GM12878 (cell line): ENCODE measurements around the gene SLC27A5. TPM values are rescaled to one million over a fixed set of nuclear protein-coding genes. Genes with fewer than 3 reads are reported as not detected.

Experiments
- ATAC-seq: fragments of 200-7000 bp; cut with Tn5 transposase; 3 replicates; pipeline ENCODE4 v1.9.1; 2020; ENCODE audit warnings: mild to moderate bottlenecking, moderate library complexity
- BruUV-seq: library from RNA; stranded (reverse); fragments of 400-500 nt; replicated peaks from 2 replicates; lab custom pipeline; 2021; lab: Mats Ljungman, UMichigan
- CTCF ChIA-PET: fragments of 300-600 bp; sonication (Branson Sonifier 250); formaldehyde crosslinking; extraction: SDS; loops from one replicate; lab custom pipeline; 2021; ENCODE audit warnings: inconsistent platforms; lab: Yijun Ruan, JAX
- POLR2A ChIA-PET: fragments of 350-600 bp; formaldehyde crosslinking; extraction: SDS; loops from one replicate; lab custom pipeline; 2021; ENCODE audit warnings: inconsistent platforms; lab: Charles Lee
- RAD21 ChIA-PET: fragments of 300-600 bp; sonication (Branson Sonifier 250); formaldehyde crosslinking; loops from one replicate; lab custom pipeline; 2023; ENCODE audit warnings: antibody characterized with exemption; ENCODE audit not compliant: unreplicated experiment; lab: Charles Lee
- SMC1A ChIA-PET: fragments of 300-600 bp; sonication (Branson Sonifier 250); formaldehyde crosslinking; loops from one replicate; lab custom pipeline; 2023; ENCODE audit not compliant: unreplicated experiment, uncharacterized antibody; lab: Charles Lee
- DNase-seq: peaks from one replicate; pipeline ENCODE4 v3.0.0-alpha.2; 2011; ENCODE audit warnings: low read depth, low spot score
- FAIRE-seq: peaks from 3 replicates; lab custom pipeline; 2011; peaks lifted over from hg19 to GRCh38; lab: Jason Lieb, UNC
- H2AFZ ChIP-seq: 2 replicates; pipeline ENCODE4 v1.6.0; 2011; ENCODE audit warnings: low read depth, low read length, control low read depth; ENCODE audit not compliant: control insufficient read depth
- H3K27ac ChIP-seq: 2 replicates; pipeline ENCODE4 v1.5.1; 2011; ENCODE audit warnings: control low read depth; ENCODE audit not compliant: control insufficient read depth, insufficient read depth
- H3K27me3 ChIP-seq, 2 experiments: replicated peaks in 1 of 2; 2 replicates each; pipeline versions ENCODE4 v1.6.0 to v1.6.1; 2011; ENCODE audit warnings: low read length in 1 of 2; ENCODE audit not compliant: control insufficient read depth in 2 of 2, insufficient read depth in 2 of 2
- H3K36me3 ChIP-seq, 2 experiments: 2 replicates each; pipeline ENCODE4 v1.5.1; 2011; ENCODE audit warnings: low read length in 1 of 2; ENCODE audit not compliant: control insufficient read depth in 2 of 2, insufficient read depth in 2 of 2
- H3K4me1 ChIP-seq: 2 replicates; pipeline ENCODE4 v1.6.1; 2011; ENCODE audit warnings: mild to moderate bottlenecking, low read length, moderate library complexity, mixed read lengths; ENCODE audit not compliant: control insufficient read depth, insufficient read depth
- H3K4me2 ChIP-seq: 2 replicates; pipeline ENCODE4 v1.6.0; 2011; ENCODE audit warnings: control low read depth; ENCODE audit not compliant: control insufficient read depth, insufficient read depth
- H3K4me3 ChIP-seq: fragments of 200-600 bp; sonication (generic); 2 replicates; pipeline ENCODE4 v1.5.1; 2016
- H3K79me2 ChIP-seq: 2 replicates; pipeline ENCODE4 v1.6.0; 2011; ENCODE audit warnings: low read length; ENCODE audit not compliant: control insufficient read depth, insufficient read depth
- H3K9ac ChIP-seq: 2 replicates; pipeline ENCODE4 v1.8.0; 2011; ENCODE audit warnings: low read length, control low read depth, mixed read lengths; ENCODE audit not compliant: control insufficient read depth, insufficient read depth
- H3K9me3 ChIP-seq: replicated peaks from 3 replicates; pipeline ENCODE4 v1.5.1; 2011; ENCODE audit warnings: mild to moderate bottlenecking, low read length; ENCODE audit not compliant: control insufficient read depth, insufficient read depth
- H4K20me1 ChIP-seq: 2 replicates; pipeline ENCODE4 v1.6.0; 2011; ENCODE audit not compliant: control insufficient read depth, insufficient read depth
- CBFB ChIP-seq: IDR thresholded peaks from 2 replicates; pipeline ENCODE4 v1.6.1; 2016; ENCODE audit warnings: antibody characterized with exemption, low read depth
- FOS ChIP-seq: IDR thresholded peaks from 3 replicates; pipeline ENCODE4 v1.6.1; 2011; ENCODE audit warnings: borderline replicate concordance; ENCODE audit not compliant: insufficient read length; ENCODE audit errors: extremely low read depth
- FOXK2 ChIP-seq: fragments of 450-650 bp; IDR thresholded peaks from 2 replicates; pipeline ENCODE4 v1.6.1; 2017; ENCODE audit warnings: mild to moderate bottlenecking, moderate library complexity
- HDAC6 ChIP-seq: fragments of 200-600 bp; sonication (generic); IDR thresholded peaks from one replicate; pipeline ENCODE4 v1.8.0; 2017; ENCODE audit warnings: antibody characterized with exemption; ENCODE audit not compliant: unreplicated experiment
- NR2F1 ChIP-seq: fragments of 450-650 bp; conservative IDR thresholded peaks from 2 replicates; pipeline ENCODE4 v1.6.1; 2017; ENCODE audit warnings: mild to moderate bottlenecking
- PML ChIP-seq: IDR thresholded peaks from 2 replicates; pipeline ENCODE4 v1.6.1; 2012; ENCODE audit warnings: low read length, inconsistent platforms
- RUNX3 ChIP-seq: IDR thresholded peaks from 2 replicates; pipeline ENCODE4 v1.6.1; 2012; ENCODE audit warnings: low read length, inconsistent platforms
- WRNIP1 ChIP-seq: IDR thresholded peaks from 2 replicates; pipeline ENCODE4 v1.6.1; 2011; ENCODE audit warnings: low read depth, low read length, improper control_type of control experiment, borderline replicate concordance
- WGBS: methylation state at CpG from one replicate; pipeline ENCODE4 v1.1.6; 2016; ENCODE audit warnings: low lambda C conversion rate; ENCODE audit not compliant: insufficient replicate concordance, insufficient coverage; ENCODE audit errors: missing lambda C conversion rate; 5-methylcytosine and 5-hydroxymethylcytosine counted together
- in situ Hi-C: fragments of 300-500 bp; cut with MboI; formaldehyde crosslinking; loops from 9 replicates; pipeline ENCODE4 v1.14.3; 2018; ENCODE audit warnings: mixed read lengths
- intact Hi-C: fragments of 100-400 bp; cut with micrococcal nuclease; formaldehyde crosslinking; loops from one replicate; pipeline ENCODE4 v1.14.2; 2022; ENCODE audit not compliant: unreplicated experiment
- polyA plus RNA-seq, 11 experiments: library from polyadenylated mRNA; depleted of rRNA in 4 of 11; unstranded in 6 of 11; stranded (reverse) in 5 of 11; fragments of >200 nt; fragmentation: Nextera tagmentation in 4 of 11; fragmentation: Illumina TruSeq in 1 of 11; extraction: Ambion mirVana in 4 of 11; extraction: Trizol in 1 of 11; gene quantifications; 1 replicate in 1 of 11; 2 replicates in 10 of 11; pipeline versions ENCODE4 v1.2.1 to v1.2.3, GENCODE V29; 2011 to 2016; ENCODE audit warnings: inconsistent platforms in 2 of 11, missing spikeins in 2 of 11, low read depth in 1 of 11
- total RNA-seq, 4 experiments: library from RNA; depleted of rRNA in 3 of 4; stranded (reverse); fragments of >200 nt in 3 of 4; fragmentation: Illumina TruSeq in 1 of 4; extraction: Trizol in 1 of 4; gene quantifications; 2 replicates each; pipeline versions ENCODE4 v1.2.1 to v1.2.3, GENCODE V29; 2013 to 2021

SLC27A5 gene
- total and polyA plus RNA-seq, 10 of the 15 experiments (the other 5 are each of a cell fraction or from before 2014, with no cell fraction given), result 21.2 to 127 (median 31.8) TPM

DNA sequence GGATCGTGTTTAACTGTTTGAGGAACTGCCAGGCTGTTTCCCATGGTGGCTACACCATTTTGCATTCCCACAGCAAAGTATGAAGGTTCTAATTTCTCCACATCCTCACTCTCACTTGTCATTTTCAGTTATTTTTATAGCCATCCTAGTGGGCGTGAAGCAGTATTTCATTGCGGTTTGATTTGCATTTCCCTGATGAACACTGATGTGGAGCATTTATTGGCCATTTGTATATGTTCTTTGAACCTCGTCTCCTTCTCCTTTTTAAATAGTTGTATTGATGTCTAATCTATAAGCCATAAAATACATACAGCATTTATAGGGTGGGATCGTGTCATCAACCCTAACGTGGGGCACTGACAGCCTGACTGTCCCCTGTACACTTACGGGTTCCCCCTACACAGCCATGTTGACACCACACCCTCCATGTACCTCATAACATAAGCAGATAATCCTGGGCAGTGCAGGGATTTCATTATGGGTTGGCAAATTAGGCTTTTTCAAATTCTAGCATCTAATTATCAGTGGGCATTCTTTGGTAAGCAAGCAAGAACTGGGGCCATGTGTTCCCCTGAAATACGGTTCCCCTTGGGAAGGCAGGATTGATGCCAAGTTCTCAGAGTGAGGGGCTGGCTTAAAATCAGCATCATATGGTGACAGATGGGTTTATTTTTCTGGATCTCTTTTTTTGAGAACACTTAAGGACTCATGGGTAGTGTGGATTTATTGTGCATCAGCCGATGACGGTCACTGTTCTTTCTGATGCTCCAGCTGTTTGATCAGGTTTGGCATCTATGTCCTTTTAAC, 19.4 kb upstream of the SLC27A5 start:
- Histone ChIP-seq H3K27ac (no peak overlapping the region), H2AFZ (no peak overlapping the region), H3K9ac (no peak overlapping the region), H3K9me3 (no peaks in the 10 kb centered on the region), H3K79me2 (no peaks in the 10 kb centered on the region), H3K27me3 (no peaks in the 10 kb centered on the region), H4K20me1 (no peaks in the 10 kb centered on the region), H3K4me1 (no peaks in the 10 kb centered on the region), H3K4me2 (no peak overlapping the region), H3K4me3 (no peak overlapping the region), H3K36me3 (no peaks in the 10 kb centered on the region)
- no peak for DNase-seq
- ChIA-PET CTCF (no interaction called here), SMC1A (interaction anchor here (1.6 kb wide), 1 partner anchor 10 kb away, joined by 4 read pairs; no protein-coding TSS in a partner anchor), RAD21 (no interaction called here), POLR2A (interaction anchor here (0.7 kb wide), 1 partner anchor 78 kb away, joined by 3 read pairs; no protein-coding TSS in a partner anchor)
- intact Hi-C loops, result no loop called here
- in situ Hi-C loops, result no loop called here
- no peak for ATAC-seq
- no peak for FAIRE-seq
- no TSS peak for BruUV-seq
- 10% methylated on average over 10 of the region's 10 CpGs for WGBS
- TF ChIP-seq PML (no peak), RUNX3 (peak; percentile 25; the same call in 1 of the 2 replicates), WRNIP1 (no peak)

- POLR2A ChIA-PET, result interaction anchor here (0.6 kb wide), 1 partner anchor 223 kb away, joined by 3 read pairs; no protein-coding TSS in a partner anchor
- SMC1A ChIA-PET, result no interaction called here
- CTCF ChIA-PET, result interaction anchor here (1.0 kb wide), 1 partner anchor 10 kb away, joined by 4 read pairs; the partner anchor contains the start of gene ZBTB45
- Histone ChIP-seq H2AFZ (no peak overlapping the region), H3K79me2 (no peaks in the 10 kb centered on the region), H3K4me3 (no peak overlapping the region), H3K27me3 (no peaks in the 10 kb centered on the region), H3K4me2 (no peak overlapping the region), H3K4me1 (no peaks in the 10 kb centered on the region), H3K9ac (no peak overlapping the region), H3K9me3 (no peaks in the 10 kb centered on the region), H3K27ac (no peak overlapping the region), H4K20me1 (no peaks in the 10 kb centered on the region), H3K36me3 (no peaks in the 10 kb centered on the region)
- DNase-seq (no peak), FAIRE-seq (no peak), ATAC-seq (no peak)
- BruUV-seq, result no TSS peak
- in situ Hi-C loops (no loop called here), intact Hi-C loops (no loop called here)
- TF ChIP-seq NR2F1 (no peak), HDAC6 (no peak), FOXK2 (no peak), FOS (no peak), CBFB (no peak)
- RAD21 ChIA-PET, result no interaction called here
- 18% methylated on average over 3 of the region's 3 CpGs for WGBS
These were observed 17.6 kb upstream of the SLC27A5 start for GRCh38 chr19:58529405-58529804.
